ENCODE measurements around the gene PEX11A. TPM values are rescaled to one million over a fixed set of nuclear protein-coding genes. Genes with fewer than 3 reads are reported as not detected.
"Not testable (repeated sequence)": the region's sequence is repeated elsewhere in the genome, so short reads cannot be mapped to it uniquely, and the experiment has no call there.

PEX11A gene, protein sequence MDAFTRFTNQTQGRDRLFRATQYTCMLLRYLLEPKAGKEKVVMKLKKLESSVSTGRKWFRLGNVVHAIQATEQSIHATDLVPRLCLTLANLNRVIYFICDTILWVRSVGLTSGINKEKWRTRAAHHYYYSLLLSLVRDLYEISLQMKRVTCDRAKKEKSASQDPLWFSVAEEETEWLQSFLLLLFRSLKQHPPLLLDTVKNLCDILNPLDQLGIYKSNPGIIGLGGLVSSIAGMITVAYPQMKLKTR
- 3.1 and 6.5 TPM in 2 replicates for total RNA-seq

DNA sequence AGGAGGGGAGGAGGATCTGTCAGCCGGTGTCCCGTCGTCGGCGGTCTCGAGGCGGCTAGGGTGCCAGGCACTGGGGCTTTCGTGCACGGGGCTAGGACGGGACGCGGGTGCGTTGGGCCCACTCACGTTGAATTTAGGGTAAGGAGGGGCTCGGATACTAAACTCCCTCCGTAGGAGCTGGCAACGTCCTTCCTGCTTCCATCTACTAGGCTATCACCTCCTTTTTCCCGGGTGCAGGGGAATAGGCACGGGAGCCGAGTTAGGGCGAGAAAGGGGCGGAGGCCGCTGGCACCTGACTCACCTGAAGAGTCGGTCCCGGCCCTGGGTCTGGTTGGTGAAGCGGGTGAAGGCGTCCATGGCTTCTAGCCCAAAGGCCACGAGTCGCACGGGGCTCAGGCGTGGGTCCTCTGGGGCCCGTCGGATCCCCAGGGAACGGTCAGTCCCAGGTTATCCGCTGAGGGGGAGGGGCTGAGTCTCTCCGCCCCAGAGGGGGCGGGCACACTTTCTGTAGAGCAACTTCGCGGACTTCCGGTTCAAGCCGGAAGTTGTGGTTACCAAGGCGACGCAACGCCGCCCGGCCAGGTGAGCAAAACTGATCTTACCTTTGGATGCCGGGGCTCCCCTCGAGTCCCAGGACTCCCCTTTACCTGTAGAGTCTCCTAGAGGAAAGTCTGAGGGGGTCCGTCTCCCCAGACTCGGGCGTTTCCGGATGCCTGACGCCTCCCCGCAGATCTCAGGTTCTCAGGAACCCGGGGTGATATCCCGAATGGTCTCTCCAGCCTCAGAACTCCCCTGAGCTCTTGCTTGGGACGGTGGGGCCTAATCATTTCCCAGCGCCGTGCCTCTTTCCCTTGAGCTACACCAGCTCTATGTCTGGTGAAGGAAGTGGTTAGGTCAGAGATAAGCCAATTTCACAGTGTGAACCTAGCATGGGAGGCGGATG, at the start of gene PEX11A, which contains the start of gene WDR93:
Gene PEX11A, minus strand, starts transcription at position 479 of the 943 bp plus-strand sequence. Its CDS starts 122 bp downstream, at position 357.
Gene WDR93, plus strand, starts transcription at position 536 of the 943 bp plus-strand sequence. CDS start 10,936 bp downstream, outside the sequence.
- DNase-seq = peak; percentile 58

DNA sequence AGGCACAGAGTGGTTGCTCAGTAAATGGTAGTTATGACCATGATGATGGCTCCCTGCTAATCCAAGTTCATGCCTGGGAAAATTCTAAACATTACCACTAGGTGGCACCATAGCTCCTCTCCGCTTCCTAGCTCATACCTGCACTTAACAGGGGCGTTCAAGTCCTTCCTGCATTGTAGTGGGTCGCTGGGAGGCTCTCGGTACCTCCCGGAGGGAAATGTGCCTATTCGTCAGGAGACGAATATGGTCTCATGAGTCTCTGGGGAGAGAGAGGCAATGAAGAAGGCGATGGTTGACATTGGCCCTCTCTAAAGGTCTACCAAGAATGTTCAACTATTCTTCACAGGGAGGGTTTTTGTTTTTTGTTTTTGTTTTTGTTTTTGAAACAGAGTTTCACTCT, 49.6 kb upstream of the PEX11A start:
- peak; percentile 88 for DNase-seq

- DNase-seq = no peak
These were observed 45.2 kb upstream of the PEX11A start for GRCh38 chr15:89735773-89736172.

- DNase-seq = no peak
These were observed 42.1 kb upstream of the PEX11A start for GRCh38 chr15:89732451-89733172.

DNA sequence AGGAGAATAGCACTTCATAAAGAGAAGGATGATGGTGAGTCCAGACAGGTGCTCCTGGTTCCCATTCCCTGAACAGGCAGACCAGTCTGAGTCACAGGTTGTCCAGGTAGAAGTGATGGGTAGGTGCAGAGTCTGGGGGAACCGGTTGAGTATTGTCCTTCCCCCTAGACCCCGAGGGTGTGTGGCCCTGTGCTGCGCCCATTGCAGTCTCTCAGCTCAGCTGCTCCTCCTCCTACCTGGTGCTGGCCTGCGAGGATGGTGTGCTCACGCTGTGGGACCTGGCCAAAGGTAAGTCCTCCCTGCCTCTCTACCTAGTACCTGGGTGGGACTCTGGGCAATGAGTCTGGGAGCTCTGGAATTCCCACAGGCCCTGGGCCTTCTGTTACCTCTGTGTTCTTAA, 40.7 kb upstream of the PEX11A start:
- no peak for DNase-seq

- no peak for DNase-seq
These were observed 37.7 kb upstream of the PEX11A start for GRCh38 chr15:89728254-89728653.

- no peak for DNase-seq
These were observed 34.5 kb upstream of the PEX11A start for GRCh38 chr15:89725064-89725463.

- no peak for DNase-seq
These were observed 34.1 kb upstream of the PEX11A start for GRCh38 chr15:89724621-89725020.

DNA sequence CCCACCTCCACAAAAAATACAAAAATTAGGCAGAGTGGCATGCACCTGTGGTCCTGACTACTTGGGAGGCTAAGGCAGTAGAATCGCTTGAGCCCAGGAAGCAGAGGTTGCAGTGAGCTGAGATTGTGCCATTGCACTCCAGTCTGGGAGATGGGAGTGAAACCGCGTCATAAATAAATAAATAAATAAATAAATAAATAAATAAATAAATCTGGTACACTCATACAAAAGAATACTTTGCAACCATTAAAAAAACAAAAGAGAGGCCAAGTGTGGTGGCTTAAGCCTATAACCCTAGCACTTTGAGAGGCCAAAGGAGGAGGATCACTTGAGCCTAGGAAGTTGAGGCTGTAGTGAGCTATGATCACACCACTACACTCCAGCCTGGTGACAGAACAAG, 32.5 kb upstream of the PEX11A start:
- no peak for DNase-seq

DNA sequence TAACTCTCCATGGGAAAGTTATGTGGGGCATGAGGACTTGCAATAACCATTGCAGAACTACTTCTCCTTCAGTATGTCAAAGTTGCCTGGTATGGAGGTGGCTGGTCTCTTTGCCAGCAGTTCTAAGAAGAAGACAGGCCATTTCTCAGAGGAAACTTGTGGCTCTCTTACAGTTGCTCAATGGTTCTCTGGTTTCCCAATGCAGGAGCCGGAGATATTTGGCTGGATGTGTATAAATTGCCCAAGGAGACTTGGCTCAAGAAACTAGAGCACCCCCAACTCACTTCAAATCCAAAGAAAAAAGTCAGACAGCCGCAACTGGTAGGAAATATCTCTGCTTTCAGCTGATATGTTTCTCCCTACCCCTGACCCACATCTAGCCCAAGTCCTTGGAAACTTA, 24.2 kb upstream of the PEX11A start:
- DNase-seq = no peak

GRCh38 chr15:89707577-89707976, 17.0 kb upstream of the PEX11A start:
- DNase-seq = no peak

GRCh38 chr15:89704411-89704810, 13.9 kb upstream of the PEX11A start:
- DNase-seq = no peak

DNA sequence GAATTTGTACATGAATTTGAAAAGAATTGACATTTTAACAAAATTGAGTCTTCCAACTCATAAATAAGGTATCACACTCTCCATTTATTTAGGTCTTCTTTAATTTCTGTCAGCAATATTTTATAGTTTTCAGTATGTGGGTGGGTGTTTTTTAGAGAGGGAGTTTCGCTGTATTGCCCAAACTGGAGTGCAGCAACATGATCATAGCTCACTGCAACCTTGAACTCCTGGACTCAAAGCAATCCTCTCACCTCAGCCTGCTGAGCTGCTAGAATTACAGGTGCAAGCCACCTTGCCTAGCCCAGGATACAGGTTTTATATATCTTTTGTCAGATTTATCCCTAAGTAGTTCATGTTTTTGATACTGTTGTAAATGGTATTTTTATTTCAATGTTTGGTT, 4.6 kb upstream of the PEX11A start:
- no peak for DNase-seq

- DNase-seq = no peak
These were observed 3.1 kb upstream of the PEX11A start for GRCh38 chr15:89693696-89694095.

- no peak for DNase-seq
These were observed 2.5 kb upstream of the PEX11A start for GRCh38 chr15:89693091-89693490.

DNA sequence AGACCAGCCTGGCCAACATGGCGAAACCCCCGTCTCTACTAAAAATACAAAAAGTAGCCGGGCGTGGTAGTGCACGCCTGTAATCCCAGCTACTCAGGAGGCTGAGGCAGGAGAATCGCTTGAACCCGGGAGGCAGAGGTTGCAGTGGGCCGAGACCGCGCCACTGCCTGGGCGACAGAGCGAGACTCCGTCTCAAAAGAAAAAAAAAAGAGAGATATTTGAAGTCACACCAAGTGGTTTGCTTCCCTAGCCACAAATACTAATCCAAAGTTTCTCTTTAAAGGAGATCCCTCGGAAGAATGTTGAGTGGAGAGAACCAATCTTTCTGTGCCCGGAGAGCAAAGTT, 651 bp downstream of the PEX11A start:
- not testable (repeated sequence) for DNase-seq

DNA sequence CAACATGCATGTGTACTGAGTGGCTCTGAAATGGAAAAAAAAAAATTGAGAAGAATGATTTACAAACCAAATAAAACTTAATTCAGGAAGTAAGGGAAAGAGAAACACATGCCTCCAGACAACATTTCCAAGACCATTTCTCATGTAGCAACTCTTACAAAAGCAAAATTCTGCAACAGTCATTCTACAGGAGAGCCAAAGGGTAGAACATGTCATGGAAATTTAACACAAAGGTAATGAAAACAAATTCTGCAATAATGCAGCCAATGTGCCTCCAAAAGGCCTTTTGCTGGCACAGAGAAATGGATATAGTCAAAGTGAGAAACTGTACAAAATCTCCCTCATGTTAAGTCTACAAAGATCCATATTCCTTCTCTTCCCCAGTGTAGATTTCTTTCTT, 4.0 kb downstream of the PEX11A start:
- DNase-seq = no peak

GRCh38 chr15:89685995-89686394, 4.6 kb downstream of the PEX11A start:
- DNase-seq = no peak

DNA sequence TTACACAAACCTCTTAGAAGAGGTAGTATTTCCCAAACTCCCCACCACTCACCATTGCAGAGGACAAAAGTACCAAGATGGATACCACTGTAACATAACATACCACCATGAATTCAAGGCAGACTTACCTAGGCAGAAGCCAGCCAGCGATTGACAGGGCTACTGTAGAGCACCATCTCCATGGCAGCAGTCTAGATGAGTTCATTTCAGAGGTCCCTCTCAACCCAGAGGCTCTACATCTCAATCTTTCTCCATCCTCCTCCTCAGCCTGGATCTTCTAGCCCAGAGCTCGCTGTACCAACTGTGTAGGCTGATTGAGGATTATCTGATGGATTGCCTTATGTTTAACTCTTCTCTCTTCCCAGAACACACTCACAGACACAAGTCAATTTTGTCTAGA, 9.4 kb downstream of the PEX11A start:
- DNase-seq = no peak

GRCh38 chr15:89680282-89680873, 10.2 kb downstream of the PEX11A start:
- no peak for DNase-seq

DNA sequence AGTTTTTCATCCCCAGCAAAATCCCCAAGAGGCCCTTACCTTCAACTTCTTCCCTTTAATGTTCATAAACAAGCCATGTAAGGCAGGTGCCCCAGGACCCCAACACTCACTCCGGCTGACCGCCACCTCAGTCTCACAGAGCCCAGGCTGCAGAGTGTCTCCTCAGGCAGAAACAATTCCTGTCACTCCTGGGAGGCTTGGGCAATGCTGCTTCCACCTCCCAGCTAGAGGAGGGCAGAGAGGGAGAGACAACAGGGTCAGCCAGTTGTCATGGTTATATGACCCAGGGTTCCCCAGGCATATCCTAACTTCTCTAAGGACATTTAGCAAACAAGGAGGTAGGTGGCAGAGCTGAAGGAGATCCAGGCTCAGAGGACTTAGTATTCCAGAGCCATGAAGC, 11.3 kb downstream of the PEX11A start, which contains the start of gene PLIN1:
Gene PLIN1, minus strand, starts transcription at position 156 of the 400 bp plus-strand sequence. CDS start 1,878 bp downstream, outside the sequence.
- no peak for DNase-seq

- no peak for DNase-seq
These were observed 13.2 kb downstream of the PEX11A start for GRCh38 chr15:89677381-89677780.

GRCh38 chr15:89675606-89676005, 14.9 kb downstream of the PEX11A start:
- DNase-seq = no peak

Data from dermis blood vessel endothelial cell (primary cell).